ENCODE data around the gene BCL2L1. TPM values are rescaled to one million over a fixed set of nuclear protein-coding genes. Genes with fewer than 3 reads are reported as not detected.

BCL2L1 gene
- total RNA-seq, 1 experiment from 2014 or later: 226 TPM

DNA sequence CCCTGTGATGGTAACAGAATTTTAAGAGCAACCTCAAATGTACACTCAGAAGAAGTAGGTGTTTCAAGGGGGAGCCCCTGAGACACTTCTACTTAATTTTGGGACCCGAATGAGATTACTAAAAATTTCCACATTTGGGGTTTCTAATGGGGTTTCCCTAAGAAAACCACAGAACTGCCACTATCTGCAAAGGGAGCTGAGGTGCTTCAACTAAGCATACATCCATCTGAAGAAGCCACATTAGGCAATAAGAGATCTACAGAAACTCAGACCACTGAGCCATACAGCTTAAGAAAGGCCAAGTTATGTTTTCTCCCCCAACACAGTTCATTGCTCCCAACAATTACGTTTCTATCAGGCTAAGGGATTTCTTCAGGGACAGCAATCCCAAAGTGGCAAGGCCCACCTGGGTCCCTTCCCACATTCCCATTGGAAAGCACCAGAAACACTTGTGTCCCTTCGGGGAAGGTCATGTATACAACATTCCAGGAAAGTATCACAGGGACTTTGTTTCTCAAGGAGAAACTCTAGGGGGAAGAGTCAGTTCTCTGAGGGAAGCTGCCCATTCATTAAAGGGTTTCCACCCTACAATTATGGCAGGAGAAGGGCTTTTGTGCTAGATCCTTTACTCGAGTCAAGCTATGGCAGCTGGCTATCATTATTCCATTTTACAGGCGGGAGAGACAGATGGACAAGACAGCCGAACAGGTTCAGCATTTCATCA is 5.0 kb downstream of the BCL2L1 start:
- ChIA-PET RAD21 (ENCODE audit: low non-redundant PET in 1 of 2, low total read pairs in 2 of 2, uncharacterized antibody in 2 of 2, unreplicated experiment in 2 of 2) (interaction anchor here in 1 of 2 experiments (1.2 kb wide), 1 partner anchor 56 kb away, joined by 3 read pairs; no protein-coding TSS in a partner anchor), CTCF (interaction anchor here (0.9 to 2.6 kb wide), 3 partner anchors 56 to 84 kb away, joined by 3 to 8 read pairs (median 5); no protein-coding TSS in a partner anchor), POLR2A (interaction anchor here (1.2 to 1.7 kb wide), 5 partner anchors 13 to 124 kb away, joined by 4 to 9 read pairs (median 5); no protein-coding TSS in a partner anchor)
- DNase-seq (ENCODE audit: low read depth, low spot score) (no peak), ATAC-seq (no peak)
- intact Hi-C loops (cut with micrococcal nuclease): no loop called here
- Histone ChIP-seq H3K4me2 (ENCODE audit: low read length) (peak overlapping the region; percentile 80), H3K36me3 (ENCODE audit: control insufficient read depth in 1 of 2, insufficient read depth in 2 of 2, low read length in 2 of 2) (peaks cover 5 to 68% of the 10 kb centered on the region in 2 experiments), H3K9me3 (ENCODE audit: control insufficient read depth in 1 of 2, insufficient read depth in 1 of 2, low read depth in 1 of 2, low read length in 2 of 2) (no peaks in the 10 kb centered on the region), H3K79me2 (ENCODE audit: insufficient read depth, low read length) (peaks cover 100% of the 10 kb centered on the region), H3K27ac (ENCODE audit: low read depth, low read length) (peak overlapping the region; percentile 98), H3K4me1 (ENCODE audit: control insufficient read depth in 1 of 2, insufficient read depth in 2 of 2, low read length in 2 of 2) (peaks cover 84 to 93% of the 10 kb centered on the region in 2 experiments), H3K27me3 (ENCODE audit: insufficient read depth, low read length) (no peaks in the 10 kb centered on the region), H3K9me2 (ENCODE audit: insufficient read depth) (no peaks in the 10 kb centered on the region), H3K9ac (ENCODE audit: low read length) (peak overlapping the region; percentile 49), H4K20me1 (ENCODE audit: insufficient read depth) (no peaks in the 10 kb centered on the region), H3K4me3 (replicated peaks in 1 of 2; ENCODE audit: low read depth in 1 of 2, low read length in 2 of 2) (no peak overlapping the region), H2AFZ (ENCODE audit: low read depth, low read length, poor library complexity, severe bottlenecking) (no peak overlapping the region)
- no TSS peak for BruUV-seq (replicated peaks)
- TF ChIP-seq SP1 (IDR thresholded peaks at IDR 0.05; ENCODE audit: low read depth) (no peak), POLR2AphosphoS5 (IDR thresholded peaks at IDR 0.05; ENCODE audit: low read depth, low read length) (peak; percentile 13; the same call in 1 of the 2 replicates)

DNA sequence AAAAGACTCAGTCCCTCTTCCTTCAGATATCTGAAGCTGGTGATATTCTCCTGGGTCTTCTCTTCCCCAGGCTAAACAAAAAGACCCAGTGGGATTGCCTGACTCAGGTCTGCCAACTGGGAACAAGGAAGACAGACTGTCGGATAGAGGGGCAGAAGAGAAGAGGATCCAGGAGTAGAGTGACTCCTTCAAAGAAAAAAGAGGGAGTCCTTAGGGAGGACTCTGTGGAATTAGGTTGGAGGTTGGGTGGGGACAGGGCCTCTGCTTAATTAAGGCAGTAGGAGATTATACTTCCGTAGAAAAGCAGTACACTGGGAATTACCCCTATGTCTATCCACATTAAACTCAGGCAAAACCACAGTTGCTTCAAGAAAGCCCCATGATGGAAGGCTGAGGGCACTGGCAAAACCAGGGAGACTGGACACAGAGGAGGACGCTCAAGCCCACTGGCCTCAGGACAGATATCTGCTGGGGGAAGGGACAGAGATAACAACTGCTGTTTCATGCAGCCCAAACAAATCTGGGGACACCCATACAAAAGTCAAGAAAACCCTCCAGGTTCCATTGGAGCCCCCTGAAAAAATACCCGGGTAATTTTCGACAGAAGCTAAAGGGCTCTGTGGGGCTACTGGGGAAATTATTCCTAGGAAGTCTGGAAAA is 5.7 kb downstream of the BCL2L1 start:
- CTCF ChIA-PET: interaction anchor here (1.2 to 2.6 kb wide), 2 partner anchors 55 to 83 kb away, joined by 5 to 8 read pairs; no protein-coding TSS in a partner anchor
- H3K4me3 ChIP-seq (replicated peaks in 1 of 2; ENCODE audit: low read depth in 1 of 2, low read length in 2 of 2): no peak overlapping the region
- H3K4me2 ChIP-seq (ENCODE audit: low read length): peak overlapping the region; percentile 80
- H4K20me1 ChIP-seq (ENCODE audit: insufficient read depth): no peaks in the 10 kb centered on the region
- ATAC-seq (no peak), DNase-seq (ENCODE audit: low read depth, low spot score) (no peak)
- POLR2A ChIA-PET: interaction anchor here (0.9 to 4.5 kb wide), 6 partner anchors 12 to 143 kb away, joined by 3 to 40 read pairs (median 4); no protein-coding TSS in a partner anchor
- TF ChIP-seq, protein P1, sequence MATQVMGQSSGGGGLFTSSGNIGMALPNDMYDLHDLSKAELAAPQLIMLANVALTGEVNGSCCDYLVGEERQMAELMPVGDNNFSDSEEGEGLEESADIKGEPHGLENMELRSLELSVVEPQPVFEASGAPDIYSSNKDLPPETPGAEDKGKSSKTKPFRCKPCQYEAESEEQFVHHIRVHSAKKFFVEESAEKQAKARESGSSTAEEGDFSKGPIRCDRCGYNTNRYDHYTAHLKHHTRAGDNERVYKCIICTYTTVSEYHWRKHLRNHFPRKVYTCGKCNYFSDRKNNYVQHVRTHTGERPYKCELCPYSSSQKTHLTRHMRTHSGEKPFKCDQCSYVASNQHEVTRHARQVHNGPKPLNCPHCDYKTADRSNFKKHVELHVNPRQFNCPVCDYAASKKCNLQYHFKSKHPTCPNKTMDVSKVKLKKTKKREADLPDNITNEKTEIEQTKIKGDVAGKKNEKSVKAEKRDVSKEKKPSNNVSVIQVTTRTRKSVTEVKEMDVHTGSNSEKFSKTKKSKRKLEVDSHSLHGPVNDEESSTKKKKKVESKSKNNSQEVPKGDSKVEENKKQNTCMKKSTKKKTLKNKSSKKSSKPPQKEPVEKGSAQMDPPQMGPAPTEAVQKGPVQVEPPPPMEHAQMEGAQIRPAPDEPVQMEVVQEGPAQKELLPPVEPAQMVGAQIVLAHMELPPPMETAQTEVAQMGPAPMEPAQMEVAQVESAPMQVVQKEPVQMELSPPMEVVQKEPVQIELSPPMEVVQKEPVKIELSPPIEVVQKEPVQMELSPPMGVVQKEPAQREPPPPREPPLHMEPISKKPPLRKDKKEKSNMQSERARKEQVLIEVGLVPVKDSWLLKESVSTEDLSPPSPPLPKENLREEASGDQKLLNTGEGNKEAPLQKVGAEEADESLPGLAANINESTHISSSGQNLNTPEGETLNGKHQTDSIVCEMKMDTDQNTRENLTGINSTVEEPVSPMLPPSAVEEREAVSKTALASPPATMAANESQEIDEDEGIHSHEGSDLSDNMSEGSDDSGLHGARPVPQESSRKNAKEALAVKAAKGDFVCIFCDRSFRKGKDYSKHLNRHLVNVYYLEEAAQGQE (IDR thresholded peaks at IDR 0.05; ENCODE audit: low read depth): no peak
- TF ChIP-seq FOSL1 (IDR thresholded peaks at IDR 0.05; ENCODE audit: low read depth) (no peak), ZFX (IDR thresholded peaks at IDR 0.05) (no peak)
- H3K79me2 ChIP-seq (ENCODE audit: insufficient read depth, low read length): peaks cover 100% of the 10 kb centered on the region
- H3K9me2 ChIP-seq (ENCODE audit: insufficient read depth): no peaks in the 10 kb centered on the region
- H3K9ac ChIP-seq (ENCODE audit: low read length): peak overlapping the region; percentile 49
- RAD21 ChIA-PET (ENCODE audit: low non-redundant PET in 1 of 2, low total read pairs in 2 of 2, uncharacterized antibody in 2 of 2, unreplicated experiment in 2 of 2): no interaction called here
- no TSS peak for BruUV-seq (replicated peaks)
- H3K27ac ChIP-seq (ENCODE audit: low read depth, low read length): peak overlapping the region; percentile 98
- H2AFZ ChIP-seq (ENCODE audit: low read depth, low read length, poor library complexity, severe bottlenecking): no peak overlapping the region
- intact Hi-C loops (cut with micrococcal nuclease): no loop called here
- peaks cover 90 to 99% of the 10 kb centered on the region in 2 experiments for H3K4me1 ChIP-seq (ENCODE audit: control insufficient read depth in 1 of 2, insufficient read depth in 2 of 2, low read length in 2 of 2)
- no peaks in the 10 kb centered on the region for H3K27me3 ChIP-seq (ENCODE audit: insufficient read depth, low read length)
- H3K9me3 ChIP-seq (ENCODE audit: control insufficient read depth in 1 of 2, insufficient read depth in 1 of 2, low read depth in 1 of 2, low read length in 2 of 2): no peaks in the 10 kb centered on the region
- H3K36me3 ChIP-seq (ENCODE audit: control insufficient read depth in 1 of 2, insufficient read depth in 2 of 2, low read length in 2 of 2): peaks cover 5 to 68% of the 10 kb centered on the region in 2 experiments

Data from HCT116 (cell line).